ENCODE data around the gene SPATA33.
"Not testable (repeated sequence)": the region's sequence is repeated elsewhere in the genome, so short reads cannot be mapped to it uniquely, and the experiment has no call there.

SPATA33 gene

DNA sequence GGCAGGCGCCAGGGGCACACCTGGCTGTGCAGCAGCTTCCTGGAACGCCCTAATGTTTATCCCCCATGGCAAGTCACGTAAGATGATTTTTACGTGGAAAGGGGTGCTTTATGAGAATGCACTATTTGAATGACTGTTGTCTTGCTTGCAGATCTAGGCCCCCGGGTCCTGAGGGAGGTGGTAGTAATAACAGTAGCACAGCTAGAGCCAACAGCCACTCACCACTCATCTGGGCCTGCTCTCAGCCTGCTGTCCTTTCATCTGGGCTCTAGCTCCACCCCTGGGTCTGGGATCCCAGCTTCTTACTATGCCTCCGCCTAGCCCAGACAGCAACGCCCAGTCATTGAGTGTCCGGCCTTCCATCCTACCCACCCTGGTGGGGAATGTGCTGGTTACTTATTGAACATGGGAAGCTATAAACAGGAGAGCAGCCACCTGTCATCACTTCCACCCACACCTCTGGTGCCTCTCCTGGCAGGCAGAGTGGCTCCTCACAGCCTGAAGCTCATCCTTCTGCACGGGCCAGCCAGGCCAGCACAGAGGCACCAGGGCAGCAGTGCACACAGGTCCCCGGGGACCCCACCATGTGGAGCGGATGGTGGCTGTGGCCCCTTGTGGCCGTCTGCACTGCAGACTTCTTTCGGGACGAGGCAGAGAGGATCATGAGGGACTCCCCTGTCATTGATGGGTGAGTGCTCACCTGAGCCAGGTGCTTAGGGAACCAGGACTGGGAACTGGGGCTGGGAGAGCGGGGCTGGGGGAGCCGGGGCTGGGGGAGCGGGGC is 27.6 kb upstream of the SPATA33 start:
- no peak for DNase-seq

DNA sequence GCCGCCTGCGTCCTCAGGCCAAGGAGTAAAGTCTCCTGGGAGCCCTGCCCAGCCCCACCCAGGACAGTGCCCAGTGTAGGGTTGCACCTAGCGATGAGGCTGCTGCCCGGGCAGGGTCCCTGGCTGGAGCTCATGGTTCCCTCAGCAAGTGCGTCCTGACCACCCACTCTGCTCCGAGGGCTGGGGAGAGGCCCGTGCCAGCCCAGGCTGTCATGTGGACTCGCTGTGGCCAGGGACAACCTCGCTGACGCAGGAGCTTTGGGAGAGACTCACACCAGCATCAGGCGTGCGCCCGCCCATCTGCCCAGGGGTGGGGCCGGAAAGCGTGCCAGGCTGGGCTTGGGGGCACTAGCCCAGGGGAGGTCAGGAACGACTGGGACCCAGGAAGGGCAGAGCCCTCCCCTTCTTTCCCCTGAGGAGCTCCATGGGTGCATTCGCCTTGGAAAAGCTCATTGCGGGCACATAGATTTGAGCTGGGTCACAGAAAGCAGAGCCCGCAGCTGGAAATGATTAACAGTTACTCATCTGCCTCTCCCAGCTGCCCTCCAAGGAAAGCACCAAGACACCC is 24.5 kb upstream of the SPATA33 start:
- DNase-seq, result no peak

DNA sequence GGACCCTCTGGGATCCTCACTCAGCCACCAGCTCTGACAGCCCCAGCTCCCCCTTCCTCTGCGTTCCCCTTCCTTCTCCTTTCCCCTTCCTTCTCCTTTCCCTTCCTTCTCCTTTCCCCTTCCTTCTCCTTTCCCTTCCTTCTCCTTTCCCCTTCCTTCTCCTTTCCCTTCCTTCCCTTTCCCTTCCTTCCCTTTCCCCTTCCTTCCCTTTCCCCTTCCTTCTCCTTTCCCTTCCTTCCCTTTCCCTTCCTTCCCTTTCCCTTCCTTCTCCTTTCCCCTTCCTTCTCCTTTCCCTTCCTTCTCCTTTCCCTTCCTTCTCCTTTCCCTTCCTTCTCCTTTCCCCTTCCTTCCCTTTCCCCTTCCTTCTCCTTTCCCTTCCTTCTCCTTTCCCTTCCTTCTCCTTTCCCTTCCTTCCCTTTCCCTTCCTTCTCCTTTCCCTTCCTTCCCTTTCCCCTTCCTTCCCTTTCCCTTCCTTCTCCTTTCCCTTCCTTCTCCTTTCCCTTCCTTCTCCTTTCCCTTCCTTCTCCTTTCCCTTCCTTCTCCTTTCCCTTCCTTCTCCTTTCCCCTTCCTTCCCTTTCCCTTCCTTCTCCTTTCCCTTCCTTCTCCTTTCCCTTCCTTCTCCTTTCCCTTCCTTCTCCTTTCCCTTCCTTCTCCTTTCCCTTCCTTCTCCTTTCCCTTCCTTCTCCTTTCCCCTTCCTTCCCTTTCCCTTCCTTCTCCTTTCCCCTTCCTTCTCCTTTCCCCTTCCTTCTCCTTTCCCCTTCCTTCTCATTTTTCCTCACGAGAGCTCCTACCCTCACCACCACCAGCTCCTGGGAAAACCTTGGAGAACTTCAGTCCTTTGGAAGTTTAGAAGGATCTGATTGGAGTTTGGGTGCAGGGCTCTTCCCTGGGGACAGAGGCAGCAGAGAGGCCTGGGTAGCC is 22.9 kb upstream of the SPATA33 start:
- DNase-seq, result not testable (repeated sequence)

DNA sequence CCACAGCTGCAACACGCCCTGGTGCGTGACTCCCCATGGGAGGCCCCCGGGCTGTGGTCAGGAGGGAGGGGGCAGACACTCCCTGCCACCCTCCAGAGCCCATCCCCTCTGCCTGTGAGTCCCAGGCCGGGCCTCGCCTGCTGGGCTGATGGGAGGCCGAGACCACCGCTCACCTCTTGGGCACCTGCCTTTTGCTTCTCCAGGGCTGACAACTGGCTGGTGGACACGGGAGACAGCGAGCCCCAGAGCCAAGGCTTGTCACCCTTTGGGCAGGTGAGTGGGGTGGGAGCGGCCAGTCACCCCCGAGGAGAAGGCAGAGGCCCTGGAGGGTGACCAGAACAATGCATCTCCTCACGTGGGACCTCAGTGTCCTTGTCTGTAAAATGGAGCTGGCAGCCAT is 21.0 kb upstream of the SPATA33 start:
- no peak for DNase-seq

DNA sequence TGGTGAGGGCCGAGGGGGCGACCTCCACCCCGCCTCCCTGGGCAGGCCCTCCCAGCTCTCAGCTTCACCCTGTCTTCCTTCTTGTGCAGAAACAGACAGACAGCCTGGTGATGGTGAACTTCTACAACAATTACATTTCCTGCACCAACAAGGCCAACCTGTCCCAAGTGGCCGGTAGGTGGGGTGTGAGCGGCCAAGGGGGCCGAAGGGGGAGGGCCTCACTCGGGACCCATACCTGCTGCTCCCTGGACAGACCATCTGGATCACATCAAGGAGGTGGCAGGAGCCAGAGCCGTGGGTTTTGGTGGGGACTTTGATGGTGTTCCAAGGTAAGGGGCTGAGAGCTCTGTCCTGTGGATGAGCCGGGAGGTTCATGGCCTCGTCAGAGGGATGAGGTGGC is 20.3 kb upstream of the SPATA33 start:
- no peak for DNase-seq

DNA sequence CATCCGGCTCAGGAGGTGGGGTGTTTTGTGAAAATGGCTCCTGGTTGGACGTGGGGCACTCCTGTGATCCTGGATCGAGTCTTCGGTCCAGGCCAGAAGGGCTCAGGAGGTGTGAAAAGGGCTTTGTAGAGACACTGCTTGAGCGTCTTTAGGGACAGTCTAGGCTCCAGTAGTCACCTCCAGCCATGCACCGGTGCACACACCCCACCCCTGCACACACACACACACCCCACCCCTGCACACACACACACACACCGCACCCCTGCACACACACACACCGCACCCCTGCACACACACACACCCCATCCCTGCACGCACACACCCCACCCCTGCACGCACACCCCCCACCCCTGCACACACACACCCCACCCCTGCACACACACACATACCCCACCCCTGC is 19.2 kb upstream of the SPATA33 start:
- DNase-seq, result no peak

DNA sequence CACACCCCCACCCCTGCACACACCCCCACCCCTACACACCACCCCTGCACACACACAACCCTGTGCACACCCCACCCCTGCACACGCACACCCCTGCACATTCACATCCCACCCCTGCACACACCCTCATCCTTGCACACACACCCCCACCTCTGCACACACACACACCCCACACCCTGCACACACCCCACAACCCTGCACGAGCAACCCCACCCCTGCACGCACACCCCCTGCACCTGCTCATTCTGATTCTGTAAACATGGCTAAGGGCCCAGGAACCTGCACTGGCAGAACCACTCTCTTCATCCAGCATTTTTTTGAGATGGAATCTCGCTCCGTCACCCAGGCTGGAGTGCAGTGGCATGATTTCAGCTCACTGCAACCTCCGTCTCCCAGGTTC is 18.3 kb upstream of the SPATA33 start:
- no peak for DNase-seq

DNA sequence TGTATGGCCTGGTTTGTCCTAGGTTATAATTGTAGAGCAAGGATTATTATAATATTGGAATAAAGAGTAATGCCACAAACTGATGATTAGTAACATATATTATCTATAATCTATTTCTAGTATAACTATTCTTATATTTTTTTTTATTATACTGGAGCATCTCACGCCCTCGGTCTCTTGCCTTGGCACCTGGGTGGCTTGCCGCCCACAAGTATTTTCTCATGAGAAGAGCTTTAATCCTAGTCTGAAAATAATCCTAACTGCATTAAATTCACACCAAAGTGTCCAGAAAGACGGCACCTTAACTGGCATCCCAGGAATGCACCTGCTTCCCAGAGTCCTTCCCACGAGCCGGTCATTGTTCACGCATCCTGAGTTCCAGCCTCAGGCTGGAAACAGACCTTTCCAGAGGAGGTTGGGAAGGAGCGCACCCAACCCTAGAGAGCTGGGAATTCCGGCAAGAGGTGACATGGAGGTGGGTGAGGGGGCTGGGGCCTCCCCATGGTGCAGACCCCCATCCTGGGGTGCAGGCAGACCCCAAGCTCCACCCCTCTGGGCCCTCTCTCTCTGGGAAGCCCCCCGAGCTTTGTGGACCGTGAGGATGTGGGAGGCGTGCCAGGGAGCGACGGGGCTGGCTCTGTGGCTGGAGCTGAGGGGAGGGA is 16.0 kb upstream of the SPATA33 start:
- no peak for DNase-seq

DNA sequence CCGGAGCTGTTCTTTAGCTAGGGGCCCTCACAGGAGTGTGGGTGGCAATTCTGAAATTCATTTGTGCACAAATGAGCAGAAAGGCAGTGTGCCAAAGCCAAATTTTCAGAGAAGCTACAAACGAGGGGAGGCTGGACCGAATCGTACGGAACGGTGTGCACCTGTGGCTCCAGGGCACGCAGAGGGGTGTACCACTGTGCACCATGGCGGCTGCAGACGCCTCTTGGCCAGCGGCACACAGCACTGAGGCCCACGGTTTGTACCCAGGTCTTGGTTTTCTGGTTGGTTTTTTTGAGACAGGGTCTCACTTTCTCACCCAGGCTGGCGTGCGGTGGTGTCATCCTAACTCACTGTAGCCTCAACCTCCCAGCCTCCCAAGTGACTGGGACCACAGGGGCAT is 15.1 kb upstream of the SPATA33 start:
- DNase-seq, result no peak

DNA sequence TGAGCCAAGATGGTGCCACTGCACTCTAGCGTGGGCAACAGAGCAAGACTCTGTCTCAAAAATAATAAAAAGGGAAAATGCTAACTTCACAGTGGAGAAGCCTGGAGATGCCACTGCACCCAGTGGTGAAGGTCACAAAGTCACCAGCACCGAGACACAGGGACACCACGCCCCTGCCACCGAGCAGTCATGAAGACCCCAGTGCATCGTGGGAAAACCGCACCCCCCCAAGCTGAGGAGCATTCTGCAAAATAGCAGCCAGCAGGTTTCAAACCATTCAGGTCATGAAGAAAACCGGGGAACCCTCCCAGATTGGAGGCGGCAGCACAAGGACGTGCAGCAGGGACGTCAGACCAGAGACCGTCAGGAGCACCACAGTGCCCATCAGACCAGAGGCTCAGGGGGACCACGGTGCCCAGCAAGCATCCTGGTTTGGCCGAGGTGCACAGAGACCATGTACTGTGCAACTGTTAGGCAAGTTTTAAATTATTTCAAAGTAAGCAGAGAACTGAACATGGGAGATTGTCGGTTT is 13.8 kb upstream of the SPATA33 start:
- DNase-seq, result no peak

DNA sequence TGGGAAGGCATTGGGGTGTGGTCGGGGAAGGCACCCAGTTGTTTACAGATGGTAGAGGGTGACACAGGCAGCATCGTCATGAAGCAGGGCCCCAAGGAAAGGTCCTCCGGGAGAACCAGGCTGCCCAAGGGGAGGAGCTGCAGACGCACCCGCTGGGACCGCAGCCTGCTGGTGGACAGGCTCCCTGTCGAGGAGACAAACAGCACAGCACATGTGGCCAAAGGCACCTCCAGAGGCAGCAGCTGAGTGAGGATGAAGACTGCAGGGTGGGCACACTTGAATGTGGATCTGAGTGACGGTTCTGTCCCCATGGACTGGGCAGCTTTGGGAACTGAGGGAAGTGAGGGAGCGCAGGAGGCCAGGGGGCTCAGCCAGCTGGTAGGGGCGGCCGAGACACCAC is 12.5 kb upstream of the SPATA33 start:
- no peak for DNase-seq

DNA sequence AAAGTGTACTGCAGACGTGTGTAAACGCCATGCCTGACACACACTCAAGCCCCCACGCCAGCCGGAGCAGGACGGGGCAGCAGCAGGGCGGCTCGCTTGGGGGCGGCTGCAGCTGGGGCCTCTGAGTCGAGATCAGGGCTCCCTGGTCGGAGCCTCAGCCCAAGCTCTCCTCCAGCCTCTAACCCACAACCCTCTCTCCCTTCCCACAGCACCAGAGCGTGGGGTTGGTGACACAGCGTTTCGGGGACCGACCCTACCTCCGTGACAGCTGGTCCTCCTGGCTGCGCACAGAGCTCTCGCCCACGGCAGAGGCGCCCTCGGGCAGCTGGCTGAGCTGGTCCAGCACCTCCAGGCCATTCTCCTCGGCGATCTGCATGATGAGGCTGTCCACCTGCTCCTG is 11.4 kb upstream of the SPATA33 start:
- no peak for DNase-seq

DNA sequence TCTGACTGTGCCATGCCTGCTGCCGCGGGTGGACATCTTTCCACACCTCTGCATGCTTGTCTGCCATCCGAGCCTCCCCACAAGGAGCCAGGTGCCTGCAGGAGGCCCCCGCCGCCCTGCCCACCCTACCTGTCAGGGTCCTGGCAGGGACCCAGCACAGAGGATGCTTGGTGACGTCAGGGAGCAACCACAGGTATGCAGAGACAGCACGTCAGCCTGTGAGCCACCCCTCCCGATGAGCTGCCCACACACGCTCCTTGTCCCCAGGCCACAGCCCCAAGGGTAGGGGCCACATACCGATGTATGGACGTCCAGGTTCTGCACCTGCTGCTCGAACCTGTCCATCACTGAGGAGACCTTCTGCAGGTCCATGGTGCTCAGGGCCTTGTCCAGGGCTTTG is 10.7 kb upstream of the SPATA33 start:
- DNase-seq, result no peak

DNA sequence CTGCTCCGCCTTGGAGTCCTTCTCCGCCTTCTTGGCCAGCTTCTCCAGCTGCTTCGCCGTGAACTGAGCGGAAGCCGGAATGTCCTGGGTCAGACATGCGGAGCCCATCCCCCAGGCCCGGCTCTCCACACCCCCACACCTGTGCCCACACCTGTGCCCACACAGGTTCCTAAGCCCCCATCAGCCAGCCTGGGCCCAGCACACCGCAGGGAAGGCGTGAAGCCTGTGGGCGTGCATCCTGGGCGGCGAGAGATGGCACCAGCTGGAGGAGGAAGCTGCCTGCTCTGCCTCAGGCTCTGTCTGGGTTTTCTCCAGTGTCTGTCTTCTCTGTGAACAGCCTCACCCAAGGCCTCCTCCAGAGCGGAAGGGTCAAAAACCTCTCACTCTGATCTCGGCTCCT is 6.1 kb upstream of the SPATA33 start:
- no peak for DNase-seq

DNA sequence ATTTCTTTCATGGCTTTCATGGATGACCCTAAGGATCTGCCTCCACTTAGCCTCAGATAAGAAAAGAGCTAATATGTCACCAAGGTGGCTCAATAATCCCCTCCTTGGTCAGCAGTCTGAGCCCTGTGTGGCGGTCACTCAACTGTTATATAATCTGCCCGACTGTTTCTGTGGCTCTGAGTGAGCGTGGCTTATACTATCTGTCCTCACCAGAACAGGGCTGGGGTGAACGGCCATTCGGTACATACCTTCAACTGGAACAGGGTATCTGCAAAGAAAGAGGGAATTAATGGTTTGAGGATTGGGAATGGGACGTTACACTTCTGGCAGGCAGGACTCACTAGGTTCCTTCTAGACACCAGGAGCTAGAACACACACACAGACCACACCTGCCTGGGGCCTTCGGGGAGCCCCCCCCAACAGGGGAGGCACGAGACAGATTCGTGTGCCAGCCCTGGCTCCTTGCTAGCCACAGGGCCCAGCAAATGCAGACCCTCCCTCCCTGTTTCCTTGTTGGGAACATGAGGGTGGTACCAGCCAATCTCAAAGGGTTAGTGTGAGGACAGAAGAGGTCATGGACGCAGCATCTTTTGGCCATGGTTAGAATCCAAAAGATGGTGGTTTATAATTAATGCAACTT is 3.9 kb upstream of the SPATA33 start:
- no peak for DNase-seq

DNA sequence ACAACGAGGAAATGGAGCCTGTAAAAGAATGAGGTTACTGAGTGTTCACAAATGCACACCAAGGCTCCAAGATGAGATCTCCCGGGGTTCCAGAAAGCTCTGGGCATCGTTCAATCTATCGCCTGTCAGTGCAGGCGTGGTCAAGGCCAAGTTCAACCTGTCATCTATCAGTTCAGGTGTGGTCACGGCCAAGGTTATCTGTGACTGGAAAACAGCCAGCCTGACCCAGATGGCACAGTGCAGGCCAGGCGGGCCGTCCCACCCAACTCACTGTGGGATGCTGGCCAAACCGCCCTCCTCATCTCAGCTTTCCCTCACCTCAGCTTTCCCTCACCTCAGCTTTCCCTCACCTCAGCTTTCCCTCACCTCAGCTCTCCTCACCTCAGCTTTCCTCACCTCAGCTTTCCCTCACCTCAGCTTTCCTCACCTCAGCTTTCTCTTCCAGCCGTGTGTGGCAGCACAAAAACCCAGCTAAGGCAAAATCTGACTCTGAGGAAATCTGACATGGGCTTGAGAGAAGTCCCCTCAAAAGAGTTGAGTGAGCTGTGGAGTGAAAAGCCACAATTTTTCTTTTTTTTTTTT is 2.5 kb upstream of the SPATA33 start:
- no peak for DNase-seq

DNA sequence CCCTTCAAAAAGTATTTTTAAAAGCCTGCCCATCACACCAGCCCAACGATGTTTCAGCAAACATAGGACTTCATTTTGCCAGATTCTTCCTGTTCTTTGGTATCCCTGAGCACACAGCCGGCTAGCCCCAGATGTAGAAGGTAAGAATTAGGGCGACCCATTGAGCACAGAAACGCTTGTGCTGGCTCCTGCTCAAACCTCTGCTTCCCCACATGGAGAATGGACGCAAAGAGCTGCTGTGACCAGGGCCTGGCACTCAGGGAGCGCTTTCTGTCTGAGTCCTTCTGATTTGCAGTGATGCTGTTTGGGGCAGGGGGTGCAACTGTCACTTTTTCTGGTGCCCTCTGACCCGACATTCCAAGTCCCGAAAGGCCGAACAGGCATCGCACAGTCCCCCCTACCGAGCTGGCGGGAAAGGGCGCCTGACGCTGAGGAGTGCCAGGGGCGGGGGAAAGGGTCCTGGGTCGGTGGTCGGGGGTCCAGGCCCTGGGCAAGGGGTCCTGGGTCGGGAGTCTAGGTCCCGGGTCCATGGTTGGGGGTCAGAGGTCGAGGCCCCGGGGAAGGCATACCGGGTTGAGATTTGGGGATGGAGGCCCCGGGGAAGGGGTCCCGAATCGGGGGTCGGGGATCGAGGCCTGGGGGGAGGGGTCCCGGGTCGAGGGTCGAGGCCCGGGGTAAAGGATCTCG is 1.1 kb upstream of the SPATA33 start:
- DNase-seq, result no peak

DNA sequence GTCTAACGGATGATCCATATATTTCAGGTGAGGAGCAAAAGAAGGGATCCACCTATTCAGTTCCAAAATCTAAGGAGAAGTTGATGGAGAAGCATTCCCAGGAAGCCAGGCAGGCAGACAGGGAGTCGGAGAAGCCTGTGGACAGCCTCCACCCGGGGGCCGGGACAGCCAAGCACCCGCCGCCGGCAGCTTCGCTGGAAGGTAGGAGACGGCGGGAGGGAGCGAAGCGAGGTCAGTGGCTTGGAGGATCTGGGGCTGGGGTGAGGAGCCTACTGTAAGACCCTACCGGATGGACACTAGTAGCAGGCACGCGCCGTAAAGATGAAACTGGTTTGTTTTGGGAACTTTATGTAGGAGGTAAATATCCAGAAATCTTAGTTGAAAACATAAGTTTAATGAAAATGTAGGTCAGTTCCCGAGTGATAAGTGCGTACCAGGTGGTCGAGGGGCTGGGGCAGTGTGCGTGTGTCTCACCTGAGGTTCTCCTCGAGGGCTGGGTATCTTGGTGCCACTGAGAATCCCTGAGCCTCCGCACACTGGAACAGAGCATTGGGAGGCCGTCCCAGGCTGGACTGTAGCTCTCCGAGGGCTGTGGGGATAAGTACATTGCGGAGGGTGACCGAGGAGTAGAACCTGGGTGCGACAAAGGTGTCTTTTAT is 714 bp downstream of the SPATA33 start:
- no peak for DNase-seq

DNA sequence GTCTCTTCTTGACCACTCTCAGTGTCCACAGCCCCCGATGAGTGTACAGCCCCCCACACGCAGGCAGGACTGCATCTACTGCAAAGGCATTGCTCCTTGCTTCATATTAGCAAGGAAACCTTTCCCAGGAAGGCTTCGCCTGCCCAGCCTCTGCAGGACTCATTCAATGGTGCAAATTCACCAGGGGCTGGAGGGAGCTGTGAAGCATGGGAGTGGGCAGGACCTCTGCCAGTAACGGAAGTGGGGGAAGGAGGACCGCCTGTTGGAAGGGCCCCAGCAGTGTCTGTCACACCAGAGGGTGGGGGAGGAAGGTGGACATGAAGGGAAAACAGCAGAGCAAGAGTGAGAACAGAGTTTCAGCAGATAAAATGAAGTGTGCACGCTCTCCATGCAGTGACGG is 2.5 kb downstream of the SPATA33 start:
- DNase-seq, result no peak

DNA sequence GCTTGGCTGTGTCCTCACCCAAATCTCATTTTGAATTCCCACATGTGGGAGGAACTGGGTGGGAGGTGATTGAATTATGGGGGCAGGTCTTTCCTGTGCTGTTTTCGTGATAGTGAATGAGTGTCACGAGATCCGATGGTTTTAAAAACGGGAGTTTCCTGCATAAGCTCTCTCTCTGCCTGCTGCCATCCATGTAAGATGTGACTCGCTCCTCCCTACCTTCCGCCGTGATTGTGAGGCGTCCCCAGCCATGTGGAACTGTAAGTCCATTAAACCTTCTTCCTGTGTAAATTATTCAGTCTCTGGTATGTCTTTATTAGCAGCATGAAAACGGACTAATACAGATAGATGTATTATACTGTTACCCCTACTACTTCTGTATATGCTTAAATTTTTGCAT is 3.6 kb downstream of the SPATA33 start:
- DNase-seq, result no peak

DNA sequence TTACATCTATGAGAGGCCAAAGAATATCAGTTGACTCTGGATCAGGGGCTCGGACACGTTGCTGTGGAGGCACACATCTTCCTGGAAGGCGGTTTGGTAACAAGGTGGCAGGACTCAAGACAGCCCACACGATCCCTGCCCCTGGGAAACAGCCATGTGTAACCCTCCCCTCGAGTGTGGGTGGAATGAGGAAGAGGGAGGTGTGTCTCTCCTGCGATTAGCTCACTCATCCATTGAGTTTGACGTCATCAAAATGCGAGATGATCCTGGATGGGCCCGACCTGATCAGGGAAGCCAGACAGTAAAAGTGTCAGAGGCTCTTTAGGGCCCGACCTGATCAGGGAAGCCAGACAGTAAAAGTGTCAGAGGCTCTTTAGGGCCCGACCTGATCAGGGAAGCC is 6.6 kb downstream of the SPATA33 start:
- not testable (repeated sequence) for DNase-seq
